ENCODE results near the gene ASPHD1.
"Not testable (repeated sequence)": the region's sequence is repeated elsewhere in the genome, so short reads cannot be mapped to it uniquely, and the experiment has no call there.

The ASPHD1 gene

DNA sequence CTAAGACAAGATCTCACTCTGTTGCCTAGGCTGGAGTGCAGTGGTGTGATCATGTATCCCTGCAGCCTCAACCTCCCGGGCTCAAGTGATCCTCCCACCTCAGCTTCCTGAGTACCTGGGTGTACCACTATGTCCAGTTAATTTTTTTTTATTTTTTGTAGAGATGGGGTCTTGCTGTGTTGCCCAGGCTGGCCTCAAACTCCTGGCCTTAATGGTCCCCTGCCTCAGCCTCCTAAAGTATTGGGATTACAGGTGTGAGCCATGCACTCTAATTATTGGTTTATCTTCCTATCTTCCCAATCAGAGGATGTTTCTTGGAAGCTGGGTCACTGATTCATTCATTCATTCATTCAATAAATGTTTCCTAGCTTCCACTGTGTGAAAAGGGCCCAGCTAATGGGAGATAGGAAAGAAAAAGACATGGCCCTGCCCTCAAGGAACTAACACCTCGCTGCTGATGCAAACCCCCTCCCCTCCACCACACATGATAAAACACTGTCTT, 8.5 kb downstream of the ASPHD1 start:
- DNase-seq, result no peak

DNA sequence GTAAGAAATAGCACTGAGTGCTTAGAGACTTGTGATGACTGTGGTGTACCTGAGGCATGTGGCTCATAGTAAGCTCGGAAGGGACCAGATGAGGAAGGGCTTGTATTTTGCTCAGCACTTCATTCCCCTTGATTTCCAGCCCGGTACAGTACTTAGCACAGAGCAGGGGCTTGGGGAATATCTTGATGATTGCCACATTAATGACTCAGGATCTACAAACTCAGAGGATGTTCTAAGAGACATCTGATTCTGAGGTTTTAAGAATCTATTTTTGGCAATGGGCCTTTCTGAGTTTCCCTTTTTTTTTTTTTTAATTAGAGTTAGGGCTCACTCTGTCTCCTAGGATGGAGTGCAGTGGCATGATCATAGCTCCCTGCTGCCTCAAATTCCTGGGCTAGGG, 9.1 kb downstream of the ASPHD1 start:
- no peak for DNase-seq

DNA sequence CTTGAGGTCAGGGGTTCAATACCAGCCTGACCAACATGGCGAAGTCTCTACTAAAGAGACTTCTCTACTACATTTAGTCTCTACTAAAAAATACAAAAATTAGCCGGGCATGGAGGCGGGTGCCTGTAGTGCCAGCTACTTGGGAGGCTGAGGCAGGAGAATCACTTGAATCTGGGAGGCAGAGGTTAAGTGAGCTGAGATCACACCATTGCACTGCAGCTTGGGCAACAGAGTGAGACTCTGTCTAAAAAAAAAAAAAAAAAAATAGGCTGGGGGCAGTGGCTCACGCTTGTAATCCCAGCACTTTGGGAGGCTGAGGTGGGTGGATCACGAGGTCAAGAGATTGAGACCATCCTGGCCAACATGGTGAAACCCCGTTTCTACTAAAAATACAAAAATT, 9.6 kb downstream of the ASPHD1 start:
- not testable (repeated sequence) for DNase-seq

DNA sequence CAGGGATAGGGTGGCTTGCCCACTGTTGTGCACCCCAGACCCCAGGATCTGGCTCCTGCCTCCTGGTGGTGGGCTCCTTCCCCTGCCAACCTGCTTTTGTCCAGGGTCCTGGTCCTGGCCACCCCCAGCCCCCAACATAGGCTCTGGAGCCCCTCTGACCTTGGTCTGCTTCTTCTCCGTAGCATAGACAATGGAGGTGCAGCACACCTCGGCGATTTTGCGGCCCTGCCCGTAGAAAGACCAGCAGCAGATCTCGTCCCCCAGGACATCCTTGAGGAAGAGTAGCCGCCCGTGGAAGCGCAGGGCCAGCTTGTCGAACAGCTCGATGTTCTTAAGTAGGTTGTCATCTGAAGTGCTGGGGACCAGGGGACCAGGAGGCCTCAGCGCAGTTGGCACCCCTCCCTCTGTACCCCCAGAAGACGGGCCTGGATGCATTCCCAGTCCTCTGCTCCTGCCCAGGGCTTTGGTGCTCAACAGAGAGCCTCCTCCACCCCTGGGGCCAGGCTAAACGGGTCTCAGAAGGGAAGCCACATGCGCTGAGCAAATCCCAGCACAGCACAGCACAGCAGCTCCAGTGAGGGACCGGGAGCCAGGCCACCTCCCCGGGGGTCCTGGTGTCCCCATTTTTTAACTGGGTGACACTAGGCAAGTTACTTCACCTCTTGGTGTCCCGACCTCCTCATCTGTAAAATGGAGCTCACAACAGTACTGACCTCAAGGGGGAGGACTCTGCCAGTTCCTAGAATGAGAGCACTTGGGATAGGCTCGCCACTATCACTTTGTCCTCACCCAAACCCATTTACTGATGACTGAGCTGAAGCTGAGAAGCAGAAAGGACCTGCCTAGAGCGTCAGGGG, 10.8 kb downstream of the ASPHD1 start:
- DNase-seq, result no peak

DNA sequence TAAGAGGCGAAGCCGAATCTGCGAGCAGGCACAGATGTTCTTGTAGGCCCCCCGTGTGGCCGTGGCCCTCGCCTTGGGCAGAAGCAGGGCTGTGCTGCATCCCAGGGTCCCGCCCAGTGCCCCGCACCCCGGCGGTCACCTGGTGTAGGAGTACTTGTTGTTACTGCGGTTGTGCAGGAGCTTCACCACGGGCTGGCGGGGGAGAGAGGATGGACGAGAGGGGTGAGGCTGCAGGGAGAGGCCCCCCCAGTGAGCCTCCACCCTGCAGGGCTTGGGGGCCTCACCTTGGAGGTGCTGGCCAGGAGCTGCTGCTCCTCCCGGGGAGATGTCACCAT, 11.4 kb downstream of the ASPHD1 start:
- DNase-seq, result no peak

DNA sequence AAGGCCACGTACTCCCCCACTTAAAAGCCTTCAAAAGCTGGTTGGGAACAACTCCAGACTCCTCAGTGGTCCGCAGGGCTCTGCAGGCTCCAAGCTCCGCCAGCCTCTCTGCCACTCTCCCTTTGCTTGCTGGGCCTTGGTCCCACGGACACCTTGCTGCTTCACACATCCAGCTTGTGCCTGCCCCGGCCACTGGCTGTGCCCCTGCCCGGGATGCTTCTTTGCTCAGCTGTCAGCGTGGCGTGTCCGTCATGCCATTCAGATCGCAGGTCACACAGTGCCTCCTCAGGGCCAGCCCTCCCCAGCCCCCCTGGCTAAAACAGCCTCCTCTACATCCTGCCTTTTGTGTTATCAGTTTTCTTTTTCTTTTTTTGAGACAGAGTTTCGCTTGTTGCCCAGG, 11.8 kb downstream of the ASPHD1 start:
- no peak for DNase-seq

DNA sequence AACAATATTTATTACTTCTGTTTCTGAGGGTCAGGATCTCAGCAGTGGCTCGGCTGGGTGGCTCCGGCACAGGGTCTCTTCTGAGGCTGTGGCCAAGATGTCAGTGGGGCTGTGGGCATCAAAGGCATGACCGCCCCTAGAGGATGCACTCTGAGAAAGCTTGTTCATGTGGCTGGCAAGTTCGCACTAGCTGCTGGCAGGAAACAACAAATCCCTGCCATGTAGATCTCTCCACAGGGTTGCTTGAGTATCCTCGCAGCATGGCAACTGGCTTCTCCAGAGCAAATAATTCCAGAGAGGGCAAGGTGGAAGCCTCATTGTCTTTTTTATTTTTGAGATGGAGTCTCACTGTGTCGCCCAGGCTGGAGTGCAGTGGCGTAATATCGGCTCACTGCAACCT, 13.2 kb downstream of the ASPHD1 start:
- no peak for DNase-seq

DNA sequence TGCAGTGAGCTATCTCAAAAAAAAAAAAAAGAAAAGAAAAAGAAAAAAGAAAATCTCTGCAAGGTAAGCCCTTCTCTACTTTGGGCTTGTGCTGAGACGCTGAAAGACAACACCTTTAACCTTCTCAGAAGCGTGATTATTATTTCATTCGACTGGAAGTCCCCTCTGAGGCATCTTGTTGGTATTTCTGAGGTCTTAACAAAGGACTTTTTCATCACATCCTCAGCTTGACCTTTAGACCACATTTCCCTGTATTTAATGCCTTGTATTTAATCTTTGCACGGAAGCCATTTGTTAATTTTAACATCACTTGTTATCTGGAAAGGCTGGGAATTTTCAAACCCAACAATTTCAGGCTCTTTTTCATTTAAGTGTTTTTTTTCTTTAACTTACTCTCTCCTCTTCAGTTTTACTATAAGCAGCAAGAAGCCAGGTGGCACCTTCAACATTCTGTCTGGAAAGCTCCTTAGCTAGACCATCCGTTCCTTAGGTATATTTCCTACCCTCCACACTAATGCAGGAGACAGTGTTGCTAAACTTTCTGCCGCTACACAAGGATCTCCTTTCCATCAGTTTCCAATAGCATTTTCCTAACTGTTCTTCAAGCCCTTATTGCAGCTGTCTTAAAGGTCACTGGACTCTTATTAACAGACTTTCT, 15.4 kb downstream of the ASPHD1 start:
- no peak for DNase-seq

DNA sequence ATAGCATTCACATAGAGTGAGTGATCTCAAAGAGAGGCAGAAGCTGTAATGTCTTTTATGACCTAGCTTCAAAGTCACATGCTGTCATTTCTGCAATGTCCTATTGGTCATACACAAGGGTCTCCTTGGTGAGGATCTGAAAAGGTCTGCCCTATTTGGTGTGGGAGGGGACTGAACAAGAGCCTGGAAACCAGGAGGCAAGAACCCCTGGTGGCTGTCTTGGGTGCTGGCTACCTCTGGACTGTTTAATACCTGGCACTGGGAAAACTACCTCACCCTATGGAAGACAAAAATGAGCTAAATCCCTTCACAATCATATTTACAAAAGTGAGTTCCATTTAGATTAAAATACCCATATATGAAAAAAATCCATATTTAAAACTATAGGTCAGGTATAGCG, 16.7 kb downstream of the ASPHD1 start:
- no peak for DNase-seq

DNA sequence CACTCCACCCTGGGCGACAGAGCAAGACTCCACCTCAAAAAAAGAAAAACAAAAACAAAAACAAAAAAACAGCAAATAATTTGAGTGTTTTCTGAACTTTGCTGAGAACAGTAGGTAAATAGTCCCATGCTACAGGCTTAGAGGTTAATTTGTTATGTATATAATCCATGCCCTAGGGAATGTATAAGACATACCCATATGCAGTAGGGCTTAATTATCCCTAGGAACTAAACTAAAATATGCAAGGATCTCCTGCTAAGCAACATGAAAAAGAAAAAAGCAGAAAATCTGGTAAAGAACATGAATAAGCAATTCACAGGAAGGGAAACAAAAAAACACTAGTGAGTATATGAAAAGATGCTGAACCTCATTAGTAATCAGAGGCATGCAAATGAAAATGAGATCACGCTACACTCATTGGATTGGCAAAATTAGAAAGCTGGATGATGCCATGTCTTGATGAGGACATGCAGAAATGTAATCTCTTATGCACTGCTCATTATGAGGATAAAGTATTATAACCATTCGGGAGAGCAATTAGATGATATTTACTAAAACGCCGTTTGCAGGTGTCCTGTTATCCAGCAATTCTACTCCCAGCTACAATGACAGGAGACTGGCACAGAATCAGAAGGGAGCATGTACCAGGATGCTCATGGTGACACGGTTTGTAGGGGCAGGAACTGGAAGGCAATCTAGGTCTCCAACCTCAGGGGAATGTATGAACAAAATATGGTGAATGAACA, 20.2 kb downstream of the ASPHD1 start:
- DNase-seq, result no peak

DNA sequence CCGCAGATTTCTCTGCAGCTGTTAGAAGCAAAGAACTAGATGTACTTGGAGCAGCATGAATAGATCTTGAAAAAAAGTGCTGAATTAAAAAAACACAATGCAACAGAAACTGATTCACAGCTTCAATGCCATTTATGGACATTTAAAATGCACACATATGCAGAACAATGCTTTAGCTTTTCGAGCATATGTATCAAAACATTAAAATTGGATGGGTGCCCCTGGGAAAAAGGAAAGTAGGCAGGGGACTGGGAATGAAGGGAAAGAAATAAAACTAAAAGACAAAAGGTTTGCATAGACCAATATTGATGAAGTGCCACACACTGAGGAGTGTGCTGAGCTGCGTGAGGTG, 20.7 kb downstream of the ASPHD1 start:
- DNase-seq, result no peak

DNA sequence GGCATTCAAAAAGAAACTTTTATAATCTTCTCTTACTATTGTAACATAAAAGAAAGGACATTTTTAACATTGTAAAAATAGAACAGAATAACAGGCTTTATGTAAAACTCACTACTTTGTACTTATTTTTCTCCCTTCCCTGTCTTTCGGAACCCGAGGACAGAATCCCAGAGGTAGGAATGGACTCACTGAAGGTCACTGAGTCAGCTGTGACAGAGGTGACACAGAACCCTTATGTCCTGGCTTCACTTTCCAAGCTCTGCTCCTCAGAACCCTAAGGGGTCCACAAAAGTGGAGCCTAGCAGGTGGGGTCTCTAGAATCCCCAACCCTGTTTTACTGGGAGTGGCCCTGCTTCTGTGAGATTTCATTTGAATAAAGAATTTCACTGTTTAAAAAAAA, 22.0 kb downstream of the ASPHD1 start:
- DNase-seq, result no peak

DNA sequence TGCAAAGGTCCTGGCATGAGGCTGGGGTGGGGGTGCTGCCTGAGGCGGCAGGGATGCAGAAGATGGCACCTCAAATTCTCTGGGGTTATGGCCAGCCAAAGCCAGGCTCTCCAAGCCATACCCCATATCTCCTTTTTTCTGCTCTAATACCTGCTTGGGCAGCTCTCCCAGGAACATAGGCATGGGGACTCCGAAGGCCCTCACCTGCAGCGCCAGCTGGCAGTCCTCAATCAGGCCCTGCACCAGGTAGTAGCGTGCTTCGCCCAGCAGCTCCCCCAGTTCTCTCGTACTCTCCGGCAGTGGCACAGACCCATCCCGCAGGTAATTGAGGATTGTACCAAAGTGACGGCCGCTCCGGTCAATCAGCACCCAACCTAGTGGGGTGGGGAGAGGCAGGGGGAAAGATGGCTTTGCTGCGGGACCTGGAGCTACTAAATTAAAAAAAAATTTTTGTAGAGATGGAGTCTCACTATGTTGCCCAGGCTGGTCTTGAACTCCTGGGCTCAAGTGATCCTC, 22.8 kb downstream of the ASPHD1 start:
- DNase-seq, result no peak

DNA sequence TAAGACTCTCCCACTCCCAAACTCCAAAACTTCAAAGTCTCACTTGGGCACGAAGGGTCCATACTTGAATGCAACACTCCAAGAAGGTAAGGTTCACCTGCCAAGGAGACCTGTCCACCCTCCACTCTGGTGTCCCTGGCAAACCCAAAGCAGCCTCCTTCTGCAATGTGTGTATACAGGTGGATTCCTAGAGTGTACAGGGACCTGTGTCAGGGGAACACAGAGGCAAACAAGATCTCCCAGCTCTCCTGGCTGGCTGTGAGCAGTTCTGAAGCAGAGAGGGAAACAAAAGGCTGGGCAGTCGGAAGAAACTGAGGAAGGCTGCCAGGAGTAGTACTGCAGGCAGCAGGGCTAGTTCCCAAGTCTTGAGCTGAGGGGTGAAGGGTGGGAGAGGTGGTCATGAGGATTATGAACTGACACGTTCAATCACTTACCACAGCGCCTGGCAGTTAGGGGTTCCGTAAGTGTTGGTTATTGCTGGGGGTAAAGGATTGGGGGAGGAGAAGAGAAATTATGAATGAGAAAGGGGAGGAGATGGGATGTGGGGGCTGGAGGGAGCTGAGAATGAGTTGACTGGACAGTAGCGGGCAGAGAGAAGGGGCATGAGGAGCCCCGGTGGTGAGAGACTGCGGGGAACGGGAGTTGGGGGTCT, 24.9 kb downstream of the ASPHD1 start:
- DNase-seq, result peak; percentile 6

DNA sequence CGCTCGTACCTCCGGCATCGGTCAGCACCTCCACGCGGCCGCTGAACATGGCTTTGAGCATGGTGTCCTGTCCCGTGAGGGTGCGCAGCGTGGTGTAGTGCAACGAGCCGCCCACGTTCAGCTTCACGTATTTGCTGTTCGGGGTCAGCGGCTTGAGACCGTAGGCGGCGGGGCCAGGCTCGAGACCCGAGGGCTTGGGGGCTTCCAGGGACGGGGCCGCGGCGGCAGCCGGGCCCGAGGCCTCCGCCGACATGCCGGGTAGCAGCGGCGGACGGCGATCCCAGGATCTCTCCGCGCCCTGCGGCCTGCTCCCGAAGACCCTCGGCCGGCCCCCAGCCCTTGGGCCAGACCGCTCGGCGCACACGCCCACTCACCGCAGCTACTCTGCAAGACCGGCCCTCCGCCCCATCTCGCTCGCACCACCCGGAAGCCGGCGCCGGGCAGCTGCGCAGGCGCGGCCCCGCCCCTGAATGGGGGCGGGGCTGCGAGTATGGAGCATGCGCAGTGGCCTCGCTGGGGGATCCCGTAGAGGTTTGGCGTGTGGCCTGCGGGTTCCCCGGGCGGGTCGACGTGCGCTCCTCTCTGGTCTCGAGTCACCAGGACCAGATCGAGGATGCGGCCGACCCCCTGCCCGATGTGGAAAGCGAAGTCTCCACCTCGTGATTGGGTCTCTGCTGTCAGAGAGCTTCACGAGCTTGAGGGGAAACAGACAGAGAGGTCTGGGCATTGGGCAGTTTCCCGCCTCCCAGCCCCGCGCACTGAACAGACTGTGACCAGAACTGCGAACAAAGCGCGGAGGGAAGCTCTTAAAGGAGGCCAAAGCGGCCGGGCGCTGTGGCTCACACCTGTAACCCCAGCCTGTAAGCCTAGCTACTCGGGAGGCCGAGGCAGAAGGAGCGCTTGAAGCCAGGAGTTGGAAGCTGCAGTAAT, 25.8 kb downstream of the ASPHD1 start, which contains the start of gene KCTD13:
KCTD13 (minus strand) TSS at position 446 of the 930 bp plus-strand sequence; CDS start at position 253, 193 bp downstream.
- peak; percentile 90 for DNase-seq

DNA sequence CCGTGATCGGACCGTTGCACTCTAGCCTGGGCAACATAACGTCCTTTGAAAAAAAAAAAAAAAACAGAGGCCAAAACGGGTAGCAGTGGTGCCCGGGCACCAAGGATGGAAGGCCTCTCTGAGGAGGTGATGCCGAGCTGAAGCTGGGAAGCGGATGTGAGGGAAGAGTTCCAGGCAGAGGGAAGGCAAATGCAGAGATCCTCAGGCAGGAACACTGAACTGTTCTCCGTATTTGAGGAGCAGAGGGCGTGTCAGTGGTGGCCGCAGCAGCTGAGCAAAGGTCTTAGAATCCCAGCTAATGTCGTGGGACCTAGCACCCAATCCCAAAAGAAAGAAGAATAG, 26.4 kb downstream of the ASPHD1 start:
- DNase-seq, result no peak

DNA sequence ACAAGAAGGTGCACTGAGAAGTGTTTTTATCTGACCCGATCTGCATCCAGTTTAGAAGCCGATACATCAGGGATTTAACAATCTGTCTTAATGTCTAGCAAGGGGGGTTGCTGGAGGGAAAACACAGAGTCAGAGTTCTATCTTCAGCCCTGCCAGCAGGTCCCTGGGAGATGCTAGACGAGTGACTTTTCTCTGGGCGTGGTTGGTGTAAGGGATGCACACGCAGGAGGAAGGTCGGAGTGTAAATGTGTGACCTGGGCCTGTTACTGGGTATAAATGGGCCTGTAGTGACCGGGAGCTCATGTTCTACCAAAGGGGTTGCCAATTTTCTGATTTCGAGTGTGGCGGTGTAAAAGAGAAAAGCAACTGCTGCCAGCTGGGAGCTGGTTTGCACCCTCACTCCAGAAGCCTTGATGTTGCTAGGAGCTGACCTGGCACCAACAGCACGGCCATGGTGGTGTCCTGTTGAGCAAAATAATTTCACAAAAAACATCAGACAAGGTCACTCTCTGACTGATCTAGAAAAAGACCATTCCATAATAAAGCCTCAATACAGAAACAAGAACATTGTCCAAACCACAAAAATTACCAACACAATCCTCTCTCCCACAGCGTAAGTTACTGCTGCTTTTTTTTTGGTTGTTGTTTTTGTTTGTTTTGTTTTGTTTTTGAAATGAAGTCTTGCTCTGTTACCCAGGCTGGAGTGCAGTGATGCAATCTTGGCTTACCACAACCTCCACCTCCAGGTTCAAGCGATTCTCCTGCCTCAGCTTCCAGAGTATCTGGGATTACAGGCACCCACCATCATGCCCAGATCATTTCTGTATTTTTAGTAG, 27.0 kb downstream of the ASPHD1 start:
- no peak for DNase-seq

DNA sequence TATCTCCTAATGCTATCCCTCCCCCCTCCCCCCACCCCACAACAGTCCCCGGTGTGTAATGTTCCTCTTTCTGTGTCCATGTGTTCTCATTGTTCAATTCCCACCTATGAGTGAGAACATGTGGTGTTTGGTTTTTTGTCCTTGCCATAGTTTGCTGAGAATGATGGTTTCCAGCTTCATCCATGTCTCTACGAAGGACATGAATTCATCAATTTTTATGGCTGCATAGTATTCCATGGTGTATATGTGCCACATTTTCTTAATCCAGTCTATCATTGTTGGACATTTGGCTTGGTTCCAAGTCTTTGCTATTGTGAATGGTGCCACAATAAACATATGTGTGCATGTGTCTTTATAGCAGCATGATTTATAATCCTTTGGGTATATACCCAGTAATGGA, 31.5 kb downstream of the ASPHD1 start:
- DNase-seq, result not testable (repeated sequence)

DNA sequence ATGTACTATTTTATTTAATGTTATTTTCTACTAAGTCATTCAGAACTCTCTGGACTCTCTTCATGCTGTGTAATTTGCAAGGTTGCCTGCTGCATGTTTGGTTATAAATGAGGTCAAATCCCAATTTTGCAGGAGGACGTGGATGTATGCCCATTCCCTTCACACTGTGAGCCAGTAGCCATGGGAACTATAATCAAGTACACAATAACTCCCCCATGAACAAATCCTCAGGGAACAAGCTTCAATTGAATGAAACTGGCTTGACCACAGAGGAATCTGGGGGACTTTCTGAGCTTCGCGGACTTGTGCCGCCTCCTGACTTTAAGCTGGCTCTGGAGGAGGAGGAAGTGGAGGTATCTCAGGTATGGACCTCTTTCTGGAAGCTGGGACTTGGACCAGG, 40.4 kb downstream of the ASPHD1 start:
- DNase-seq, result no peak

DNA sequence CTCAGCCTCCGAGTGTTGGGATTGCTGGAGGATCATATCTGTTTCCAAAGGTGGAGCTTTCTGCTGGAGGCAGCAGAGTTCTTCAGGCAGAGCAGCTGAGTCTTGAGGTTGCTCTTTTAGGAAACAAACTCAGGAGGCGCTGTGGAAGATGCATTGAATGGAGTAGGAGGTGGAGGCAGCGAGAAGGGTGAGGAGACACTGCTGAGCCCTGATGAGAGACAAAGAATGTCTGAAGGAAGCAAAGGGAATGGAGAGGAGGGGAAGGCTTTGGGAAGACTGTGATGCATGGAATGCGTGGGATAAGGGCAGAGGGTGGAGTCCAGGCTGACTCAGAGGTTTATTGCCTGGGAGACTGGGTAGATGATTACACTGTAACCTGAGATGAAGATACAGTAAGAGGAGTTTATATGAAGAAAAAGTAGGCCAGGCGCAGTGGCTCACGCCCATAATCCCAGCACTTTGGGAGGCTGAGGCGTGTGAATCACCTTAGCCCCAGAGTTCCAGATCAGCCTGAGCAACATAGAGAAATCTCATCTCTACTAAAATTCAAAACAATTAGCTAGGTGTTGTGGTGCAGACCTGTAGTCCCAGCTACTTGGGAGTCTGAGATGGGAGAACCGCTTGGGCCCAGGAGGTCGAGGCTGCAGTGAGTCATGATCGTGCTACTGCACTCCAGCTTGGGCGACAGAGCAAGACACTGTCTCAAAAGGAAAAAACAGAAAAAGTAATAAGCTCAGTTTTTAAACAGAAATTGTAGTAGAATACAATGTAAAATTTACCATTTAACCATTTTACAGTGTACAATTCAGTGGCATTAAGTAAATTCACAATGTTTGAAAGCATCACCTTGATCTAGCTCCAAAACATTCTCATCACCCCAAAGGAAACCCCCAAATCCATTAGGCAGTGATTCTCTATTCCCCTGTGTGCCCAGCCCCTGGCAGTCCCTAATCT, 43.8 kb downstream of the ASPHD1 start:
- DNase-seq, result no peak

Measured in activated CD4-positive, alpha-beta T cell treated with anti-CD3 and anti-CD28 coated beads, Interleukin-2, amount 50 U/mL, for 16 hours (primary cell).